Osteocyte (in vitro differentiated cells): ENCODE results near the gene RYR3. TPM values are rescaled to one million over a fixed set of nuclear protein-coding genes. Genes with fewer than 3 reads are reported as not detected.

ENCODE experiments used
- DNase-seq: peaks from one replicate; pipeline ENCODE4 v3.0.0; 2021; ENCODE audit warnings: mixed read lengths; ENCODE audit not compliant: unreplicated experiment; ENCODE audit errors: extremely low spot score
- H3K27ac Mint-ChIP-seq: one replicate; pipeline ENCODE4 v1.8.0; 2021; ENCODE audit warnings: mild to moderate bottlenecking, mixed read lengths; ENCODE audit not compliant: unreplicated experiment
- H3K27me3 Mint-ChIP-seq: one replicate; pipeline ENCODE4 v1.8.0; 2021; ENCODE audit warnings: mixed read lengths; ENCODE audit not compliant: unreplicated experiment
- H3K36me3 Mint-ChIP-seq: one replicate; pipeline ENCODE4 v1.8.0; 2021; ENCODE audit warnings: mixed read lengths; ENCODE audit not compliant: unreplicated experiment
- H3K4me1 Mint-ChIP-seq: one replicate; pipeline ENCODE4 v1.8.0; 2021; ENCODE audit warnings: mixed read lengths; ENCODE audit not compliant: unreplicated experiment
- H3K4me3 Mint-ChIP-seq: one replicate; pipeline ENCODE4 v1.8.0; 2021; ENCODE audit warnings: mild to moderate bottlenecking, moderate library complexity, mixed read lengths; ENCODE audit not compliant: unreplicated experiment
- H3K9me3 Mint-ChIP-seq: one replicate; pipeline ENCODE4 v1.8.0; 2021; ENCODE audit warnings: mixed read lengths; ENCODE audit not compliant: unreplicated experiment
- total RNA-seq: library from RNA; stranded (reverse); gene quantifications from 2 replicates; pipeline ENCODE4 v1.2.1, GENCODE V29; 2021
- TF ChIP-seq, protein P1 (sequence below): fragments of 200-600 bp; sonication (generic); IDR thresholded peaks from 2 replicates; pipeline ENCODE4 v1.5.0; 2021; ENCODE audit warnings: antibody characterized with exemption, mild to moderate bottlenecking, moderate library complexity

RYR3 gene
- total RNA-seq, 1 donor from 2014 or later, result not detected

DNA sequence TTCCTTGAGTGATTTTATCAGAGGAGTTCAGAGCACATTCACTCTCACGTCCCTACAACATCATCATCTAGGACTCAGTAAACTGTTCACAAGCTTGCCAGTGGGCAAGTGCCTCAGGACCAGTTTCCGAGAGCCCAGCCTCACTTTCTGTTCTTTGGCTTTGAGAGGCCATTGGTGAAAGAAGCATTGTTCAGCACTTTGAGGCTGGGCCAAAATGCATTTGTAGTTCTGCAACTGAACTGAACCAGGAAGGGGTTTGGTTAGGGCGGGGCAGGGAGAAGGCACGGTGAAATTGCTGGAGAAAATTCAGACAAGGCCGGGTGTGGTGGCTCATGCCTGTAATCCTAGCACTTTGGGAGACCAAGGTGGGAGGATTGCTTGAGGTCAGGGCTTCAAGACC lies 435.4 kb downstream of the RYR3 start:
- no peak overlapping the region for H3K4me3 Mint-ChIP-seq
- no peaks in the 10 kb centered on the region for H3K36me3 Mint-ChIP-seq
- H3K9me3 Mint-ChIP-seq, result no peaks in the 10 kb centered on the region
- no peaks in the 10 kb centered on the region for H3K4me1 Mint-ChIP-seq
- no peak overlapping the region for H3K27ac Mint-ChIP-seq
- no peaks in the 10 kb centered on the region for H3K27me3 Mint-ChIP-seq
- TF ChIP-seq, protein P1, sequence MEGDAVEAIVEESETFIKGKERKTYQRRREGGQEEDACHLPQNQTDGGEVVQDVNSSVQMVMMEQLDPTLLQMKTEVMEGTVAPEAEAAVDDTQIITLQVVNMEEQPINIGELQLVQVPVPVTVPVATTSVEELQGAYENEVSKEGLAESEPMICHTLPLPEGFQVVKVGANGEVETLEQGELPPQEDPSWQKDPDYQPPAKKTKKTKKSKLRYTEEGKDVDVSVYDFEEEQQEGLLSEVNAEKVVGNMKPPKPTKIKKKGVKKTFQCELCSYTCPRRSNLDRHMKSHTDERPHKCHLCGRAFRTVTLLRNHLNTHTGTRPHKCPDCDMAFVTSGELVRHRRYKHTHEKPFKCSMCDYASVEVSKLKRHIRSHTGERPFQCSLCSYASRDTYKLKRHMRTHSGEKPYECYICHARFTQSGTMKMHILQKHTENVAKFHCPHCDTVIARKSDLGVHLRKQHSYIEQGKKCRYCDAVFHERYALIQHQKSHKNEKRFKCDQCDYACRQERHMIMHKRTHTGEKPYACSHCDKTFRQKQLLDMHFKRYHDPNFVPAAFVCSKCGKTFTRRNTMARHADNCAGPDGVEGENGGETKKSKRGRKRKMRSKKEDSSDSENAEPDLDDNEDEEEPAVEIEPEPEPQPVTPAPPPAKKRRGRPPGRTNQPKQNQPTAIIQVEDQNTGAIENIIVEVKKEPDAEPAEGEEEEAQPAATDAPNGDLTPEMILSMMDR, result no peak
- no peak for DNase-seq

DNA sequence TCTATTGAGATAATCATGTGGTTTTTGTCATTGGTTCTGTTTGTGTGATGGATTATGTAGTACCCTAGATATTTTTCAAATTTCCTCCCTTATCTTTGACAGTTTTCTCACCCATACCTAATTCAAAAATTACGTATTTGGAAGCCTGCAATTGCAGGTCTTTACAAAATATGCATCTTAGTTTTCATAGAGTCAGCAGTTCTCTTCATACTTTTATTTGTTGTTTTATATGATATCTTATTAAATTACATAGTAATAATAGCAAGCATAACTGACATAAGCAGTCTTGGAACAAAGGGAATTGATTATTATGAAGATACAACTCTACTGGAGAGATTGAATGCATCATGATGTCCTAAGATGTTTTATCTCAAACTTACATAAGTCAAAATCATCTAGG lies 442.2 kb downstream of the RYR3 start:
- H3K27ac Mint-ChIP-seq, result no peak overlapping the region
- H3K4me1 Mint-ChIP-seq, result no peaks in the 10 kb centered on the region

DNA sequence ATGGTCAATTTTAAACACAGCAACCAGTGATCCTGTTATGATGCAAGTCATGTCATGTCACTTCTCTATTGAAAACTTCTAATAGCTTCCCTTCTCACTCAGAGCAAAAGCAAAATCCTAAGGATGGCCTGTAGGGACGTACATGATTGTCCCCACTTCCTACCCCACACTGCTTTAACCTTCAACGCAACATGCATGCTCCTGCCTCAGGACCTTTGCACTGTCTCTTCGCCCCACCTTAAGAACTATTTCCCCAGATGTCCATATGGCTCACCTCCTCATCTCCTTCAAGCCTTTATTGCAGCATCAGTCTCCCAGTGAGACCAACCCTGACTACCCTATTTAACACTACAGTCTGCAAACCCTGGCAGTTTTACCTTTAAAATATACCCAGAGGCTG lies 443.5 kb downstream of the RYR3 start:
- Mint-ChIP-seq H3K4me1 (no peaks in the 10 kb centered on the region), H3K27me3 (peaks cover 41% of the 10 kb centered on the region), H3K4me3 (no peak overlapping the region), H3K36me3 (no peaks in the 10 kb centered on the region), H3K27ac (no peak overlapping the region), H3K9me3 (no peaks in the 10 kb centered on the region)
- TF ChIP-seq, protein P1, result no peak
- no peak for DNase-seq

More for the DNA sequence above, 442.2 kb downstream of the RYR3 start:
- TF ChIP-seq, protein P1, result no peak
- H3K9me3 Mint-ChIP-seq, result no peaks in the 10 kb centered on the region
- no peak for DNase-seq
- H3K36me3 Mint-ChIP-seq, result no peaks in the 10 kb centered on the region
- no peak overlapping the region for H3K4me3 Mint-ChIP-seq
- H3K27me3 Mint-ChIP-seq, result peaks cover 41% of the 10 kb centered on the region

DNA sequence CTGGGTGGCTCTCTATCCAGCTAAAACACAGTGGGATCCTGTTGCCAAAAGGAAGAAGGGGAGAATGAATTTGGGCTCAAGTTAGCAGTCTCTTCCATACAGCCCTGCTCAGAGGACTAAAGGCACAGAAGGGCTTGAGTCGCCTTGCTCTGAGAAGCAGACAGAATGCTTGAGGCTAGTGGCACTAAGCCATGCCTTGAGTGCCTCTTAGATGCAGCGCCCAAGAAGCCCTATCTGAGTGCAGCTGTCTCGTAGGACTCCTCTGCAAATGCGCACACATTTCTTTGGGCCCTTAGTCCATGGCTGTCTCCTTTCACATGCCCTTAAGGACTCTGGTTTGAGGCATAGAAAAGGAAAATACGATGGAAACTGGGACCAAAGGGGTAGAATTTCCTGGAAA lies 446.2 kb downstream of the RYR3 start:
- Mint-ChIP-seq H3K27ac (no peak overlapping the region), H3K9me3 (no peaks in the 10 kb centered on the region), H3K4me1 (no peaks in the 10 kb centered on the region), H3K4me3 (no peak overlapping the region), H3K27me3 (peaks cover 59% of the 10 kb centered on the region), H3K36me3 (no peaks in the 10 kb centered on the region)
- TF ChIP-seq, protein P1, result no peak
- DNase-seq, result no peak

DNA sequence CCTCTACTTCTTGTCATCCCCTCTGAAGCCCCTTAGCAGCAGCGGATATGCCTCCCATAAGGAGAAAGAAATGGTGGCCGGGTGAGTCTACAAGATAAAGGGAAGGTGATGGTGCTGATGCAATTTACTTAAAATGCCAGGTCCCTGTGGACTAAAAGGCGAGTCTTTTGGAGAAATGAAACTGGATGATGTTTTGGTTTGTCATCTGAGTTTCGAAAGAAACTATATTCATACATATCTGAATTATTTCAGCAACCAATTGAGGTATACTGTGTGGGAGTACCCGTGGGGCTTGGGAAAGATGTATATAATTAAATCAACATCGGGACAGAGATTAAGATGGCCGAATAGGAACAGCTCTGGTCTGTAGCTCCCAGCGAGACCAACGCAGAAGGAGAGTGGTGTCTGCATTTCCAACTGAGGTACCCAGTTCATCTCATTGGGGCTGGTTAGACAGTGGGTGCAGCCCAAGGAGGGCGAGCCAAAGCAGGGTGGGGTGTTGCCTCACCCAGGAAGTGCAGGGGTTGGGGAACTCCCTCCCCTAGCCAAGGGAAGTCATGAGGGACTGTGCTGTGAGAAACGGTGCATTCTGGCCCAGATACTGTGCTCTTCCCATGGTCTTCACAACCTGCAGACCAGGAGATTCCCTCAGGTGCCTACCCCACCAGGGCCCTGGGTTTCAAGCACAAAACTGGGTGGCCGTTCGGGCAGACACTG lies 446.9 kb downstream of the RYR3 start:
- Mint-ChIP-seq H3K27ac (no peak overlapping the region), H3K4me3 (no peak overlapping the region), H3K9me3 (no peaks in the 10 kb centered on the region), H3K4me1 (no peaks in the 10 kb centered on the region), H3K27me3 (peaks cover 59% of the 10 kb centered on the region), H3K36me3 (no peaks in the 10 kb centered on the region)
- no peak for DNase-seq
- TF ChIP-seq, protein P1, result no peak
